NB4 (cell line): ENCODE measurements around the gene UBA3.

Source experiments
- CTCF ChIP-seq: IDR thresholded peaks from one replicate; pipeline ENCODE4 v1.5.1; 2012; ENCODE audit warnings: low read depth, low read length
- MAX ChIP-seq: IDR thresholded peaks from 2 replicates; pipeline ENCODE4 v1.6.1; 2011; ENCODE audit warnings: low read depth, low read length
- MYC ChIP-seq: IDR thresholded peaks from 2 replicates; pipeline ENCODE4 v1.6.1; 2011; ENCODE audit warnings: low read depth, low read length
- POLR2A ChIP-seq: IDR thresholded peaks from 2 replicates; pipeline ENCODE4 v1.6.1; 2011; ENCODE audit warnings: mild to moderate bottlenecking; ENCODE audit not compliant: insufficient read length; ENCODE audit errors: extremely low read depth

GRCh38 chr3:69090021-69090420, 9.9 kb upstream of the UBA3 start:
- TF ChIP-seq MAX, result no peak
- TF ChIP-seq CTCF, result no peak
- TF ChIP-seq POLR2A, result no peak
- no peak for TF ChIP-seq MYC
